CD4-positive, alpha-beta memory T cell (primary cell): Measurements from ENCODE around the gene GAS7. TPM values are rescaled to one million over a fixed set of nuclear protein-coding genes. Genes with fewer than 3 reads are reported as not detected.

Experiments used
- CTCF ChIA-PET: fragments of 350-600 bp; sonication (Branson Sonifier 250); formaldehyde crosslinking; loops from one replicate; lab custom pipeline; 2021; ENCODE audit warnings: inconsistent platforms; ENCODE audit not compliant: partially characterized antibody; lab: Charles Lee
- POLR2A ChIA-PET: fragments of 350-600 bp; sonication (Branson Sonifier 250); formaldehyde crosslinking; loops from one replicate; lab custom pipeline; 2021; ENCODE audit not compliant: partially characterized antibody; lab: Charles Lee
- DNase-seq, 5 donors: peaks; one replicate each; pipeline versions ENCODE4 v3.0.0 to v3.0.0-alpha.2; 2020 to 2022; ENCODE audit warnings: mixed read lengths in 1 of 5
- H3K27ac ChIP-seq: one replicate; pipeline ENCODE4 v1.7.0; 2013; ENCODE audit warnings: low read depth, low read length
- H3K27me3 ChIP-seq: 2 replicates; pipeline ENCODE4 v1.7.0; 2013; ENCODE audit warnings: mild to moderate bottlenecking, low read length, moderate library complexity; ENCODE audit not compliant: insufficient read depth
- H3K36me3 ChIP-seq: 2 replicates; pipeline ENCODE4 v1.7.0; 2013; ENCODE audit warnings: mild to moderate bottlenecking, low read length, moderate library complexity; ENCODE audit not compliant: insufficient read depth
- H3K4me1 ChIP-seq: 2 replicates; pipeline ENCODE4 v1.7.0; 2013; ENCODE audit warnings: mild to moderate bottlenecking, low read length, moderate library complexity; ENCODE audit not compliant: insufficient read depth
- H3K4me3 ChIP-seq, 2 donors: one replicate each; pipeline ENCODE4 v1.7.0; 2013; ENCODE audit warnings: low read length in 2 of 2, mild to moderate bottlenecking in 1 of 2
- H3K9me3 ChIP-seq, 2 donors: one replicate each; pipeline ENCODE4 v1.7.0; 2013; ENCODE audit warnings: low read length in 2 of 2, control low read depth in 1 of 2; ENCODE audit not compliant: control insufficient read depth in 1 of 2
- H3K27ac Mint-ChIP-seq, 7 donors: one replicate each; pipeline ENCODE4 v1.8.0; 2020 to 2021; ENCODE audit warnings: mixed read lengths in 7 of 7, mild to moderate bottlenecking in 6 of 7, inconsistent platforms in 3 of 7, moderate library complexity in 3 of 7
- H3K27me3 Mint-ChIP-seq, 2 donors: one replicate each; pipeline ENCODE4 v1.8.0; 2020 to 2021; ENCODE audit warnings: mixed read lengths in 2 of 2
- H3K36me3 Mint-ChIP-seq, 2 donors: one replicate each; pipeline ENCODE4 v1.8.0; 2020 to 2021; ENCODE audit warnings: mixed read lengths in 2 of 2, inconsistent platforms in 1 of 2, mild to moderate bottlenecking in 1 of 2
- H3K4me1 Mint-ChIP-seq, 4 donors: one replicate each; pipeline ENCODE4 v1.8.0; 2020 to 2021; ENCODE audit warnings: mixed read lengths in 4 of 4, mild to moderate bottlenecking in 1 of 4
- H3K4me3 Mint-ChIP-seq, 8 donors: one replicate each; pipeline ENCODE4 v1.8.0; 2020 to 2021; ENCODE audit warnings: mixed read lengths in 8 of 8, mild to moderate bottlenecking in 7 of 8, moderate library complexity in 6 of 8, inconsistent platforms in 3 of 8
- H3K9me3 Mint-ChIP-seq, 8 donors: one replicate each; pipeline ENCODE4 v1.8.0; 2020 to 2021; ENCODE audit warnings: mixed read lengths in 8 of 8, mild to moderate bottlenecking in 5 of 8, inconsistent platforms in 3 of 8, moderate library complexity in 1 of 8
- intact Hi-C: fragments of 100-400 bp; cut with micrococcal nuclease; formaldehyde crosslinking; loops from one replicate; pipeline ENCODE4 v1.15.1; 2023
- polyA plus RNA-seq, 2 donors: library from polyadenylated mRNA; unstranded; fragments of 300-500 nt; fragmentation: Illumina TruSeq; gene quantifications; one replicate each; pipeline ENCODE4 v1.2.3, GENCODE V29; 2021
- total RNA-seq, 2 experiments: library from RNA; stranded (reverse); gene quantifications; one replicate each; pipeline ENCODE4 v1.2.3, GENCODE V29; 2021

GAS7 gene
- total and polyA plus RNA-seq, 4 experiments from 2014 or later: 0.42 to 5.2 (median 3.0) TPM

DNA sequence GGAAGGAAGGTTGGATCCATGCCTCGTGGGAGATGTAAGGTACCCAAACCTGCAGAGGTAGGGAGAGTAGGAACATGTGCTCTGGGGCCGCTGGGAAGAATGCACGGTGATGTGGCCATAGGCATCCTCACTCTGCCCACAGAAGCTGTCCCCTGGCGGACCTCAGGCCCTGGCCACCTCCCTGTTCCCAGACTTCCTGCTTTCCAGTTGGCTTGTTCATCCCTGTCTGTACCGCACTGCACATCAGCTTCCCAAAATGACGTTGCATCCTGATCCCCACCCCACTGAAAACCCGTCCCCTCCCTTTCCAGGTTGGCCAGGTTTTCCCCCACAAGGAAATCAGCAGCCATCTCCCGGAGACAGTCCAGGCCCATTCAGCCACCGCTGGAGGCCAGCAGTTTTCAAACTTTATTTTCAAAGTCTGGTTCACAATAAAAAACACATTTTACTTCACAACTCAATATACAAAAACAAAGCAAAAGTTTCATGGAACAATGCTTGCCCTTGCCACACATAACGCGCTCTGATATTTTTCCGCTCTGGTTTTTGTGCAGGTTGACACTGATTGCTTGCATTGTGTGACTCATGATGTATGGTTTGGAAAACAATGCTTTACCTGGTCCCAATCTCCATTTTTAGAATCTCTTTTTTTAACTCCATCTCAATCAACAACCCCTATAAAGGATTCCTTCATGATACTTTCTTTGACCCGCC lies 143.0 kb downstream of the GAS7 start:
- ChIA-PET CTCF (no interaction called here), POLR2A (no interaction called here)
- no peaks in the 10 kb centered on the region for H3K36me3 ChIP-seq
- Mint-ChIP-seq H3K27ac (no peak overlapping the region), H3K27me3 (no peaks in the 10 kb centered on the region), H3K36me3 (no peaks in the 10 kb centered on the region), H3K9me3 (peaks cover 0 to 4% (median 0%) of the 10 kb centered on the region in 8 donors), H3K4me3 (no peak overlapping the region), H3K4me1 (peaks cover 0 to 6% (median 4%) of the 10 kb centered on the region in 4 donors)
- intact Hi-C loops: no loop called here
- H3K27ac ChIP-seq: no peak overlapping the region
- no peak overlapping the region for H3K4me3 ChIP-seq
- H3K27me3 ChIP-seq: no peaks in the 10 kb centered on the region
- H3K4me1 ChIP-seq: no peaks in the 10 kb centered on the region
- no peaks in the 10 kb centered on the region for H3K9me3 ChIP-seq
- no peak for DNase-seq

DNA sequence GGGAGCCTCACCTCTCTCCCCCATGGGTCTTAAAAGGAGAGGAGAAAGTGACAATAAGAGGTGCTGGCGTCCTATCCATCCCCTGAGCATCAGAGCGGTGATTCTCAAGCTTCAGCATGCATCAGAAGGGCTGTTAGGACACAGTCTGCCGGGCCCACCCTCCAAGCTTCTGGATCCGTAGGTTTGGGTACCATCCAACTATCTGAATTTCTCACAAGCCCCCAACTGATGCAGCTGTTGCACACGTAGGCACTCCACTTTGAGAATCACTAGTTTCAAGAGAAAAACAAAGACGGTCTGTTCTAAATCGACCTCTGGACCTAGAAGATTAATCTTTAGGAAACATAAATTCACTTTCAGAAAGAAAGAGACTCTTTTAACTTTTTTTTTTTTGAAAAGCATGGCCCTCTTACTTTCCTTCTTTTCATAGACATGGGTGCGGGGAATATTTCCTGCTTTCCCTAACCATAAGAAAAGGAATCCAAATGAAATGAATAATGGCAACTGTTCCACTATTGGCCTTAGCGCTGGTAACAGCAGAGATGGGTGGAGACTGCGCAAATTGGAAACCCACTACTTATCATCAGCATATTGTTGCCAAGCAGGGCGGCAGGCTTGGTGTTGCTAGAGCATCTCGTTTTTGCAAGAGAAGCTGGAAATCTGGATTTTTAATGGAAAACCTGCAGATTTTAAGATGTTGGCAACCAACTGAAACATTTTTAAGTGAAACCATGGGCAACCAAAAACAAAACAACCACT lies 144.4 kb downstream of the GAS7 start:
- Mint-ChIP-seq H3K27me3 (peaks cover 0 to 1% of the 10 kb centered on the region in 2 donors), H3K4me1 (peaks cover 0 to 6% (median 3%) of the 10 kb centered on the region in 4 donors), H3K27ac (no peak overlapping the region), H3K4me3 (no peak overlapping the region), H3K9me3 (peaks cover 0 to 2% (median 0%) of the 10 kb centered on the region in 8 donors), H3K36me3 (no peaks in the 10 kb centered on the region)
- no peaks in the 10 kb centered on the region for H3K9me3 ChIP-seq
- H3K27me3 ChIP-seq: no peaks in the 10 kb centered on the region
- ChIA-PET POLR2A (no interaction called here), CTCF (no interaction called here)
- H3K27ac ChIP-seq: no peak overlapping the region
- no peaks in the 10 kb centered on the region for H3K36me3 ChIP-seq
- DNase-seq: no peak
- H3K4me1 ChIP-seq: no peaks in the 10 kb centered on the region
- intact Hi-C loops: no loop called here
- H3K4me3 ChIP-seq: no peak overlapping the region

DNA sequence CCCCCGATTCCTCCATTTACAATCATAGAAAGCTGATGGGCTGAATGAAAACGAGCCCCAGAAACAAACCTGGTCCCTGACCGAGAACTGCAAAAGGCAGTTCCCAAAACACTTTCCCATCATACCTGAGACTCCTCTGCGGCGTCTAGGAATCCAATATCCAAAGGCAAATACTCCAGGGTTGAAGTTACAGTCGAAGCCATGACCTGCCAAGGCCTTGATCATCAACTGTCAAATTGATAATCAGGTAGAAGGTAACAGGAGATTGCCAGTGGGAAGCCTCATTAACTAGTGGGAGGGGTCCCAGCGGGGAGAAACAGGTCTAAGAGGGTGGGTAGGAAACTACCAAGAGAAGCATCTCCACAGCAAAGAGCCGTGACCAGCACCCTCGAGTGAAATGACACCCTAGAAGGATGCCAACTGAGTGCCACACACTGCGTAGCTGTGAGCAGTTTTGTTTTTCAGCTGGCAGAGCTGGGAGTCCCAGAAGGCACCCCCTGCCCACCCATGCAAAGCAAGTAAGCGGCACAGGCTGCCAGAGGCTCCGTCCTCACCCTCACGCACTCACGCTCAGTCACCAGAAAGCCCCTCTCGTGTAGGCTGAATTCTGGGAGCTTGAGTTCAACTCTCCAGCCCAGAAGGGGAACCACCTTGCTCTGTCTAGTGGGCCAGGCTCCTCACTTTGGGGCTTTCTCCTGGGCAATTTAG lies 146.1 kb downstream of the GAS7 start:
- H3K36me3 ChIP-seq: no peaks in the 10 kb centered on the region
- Mint-ChIP-seq H3K27me3 (peaks cover 0 to 1% of the 10 kb centered on the region in 2 donors), H3K4me3 (no peak overlapping the region), H3K9me3 (peaks cover 0 to 2% (median 0%) of the 10 kb centered on the region in 8 donors), H3K36me3 (no peaks in the 10 kb centered on the region), H3K4me1 (peaks cover 0 to 8% (median 4%) of the 10 kb centered on the region in 4 donors), H3K27ac (no peak overlapping the region)
- POLR2A ChIA-PET: no interaction called here
- H3K4me1 ChIP-seq: no peaks in the 10 kb centered on the region
- no peak for DNase-seq
- H3K27ac ChIP-seq: no peak overlapping the region
- intact Hi-C loops: no loop called here
- no peaks in the 10 kb centered on the region for H3K9me3 ChIP-seq
- H3K4me3 ChIP-seq: no peak overlapping the region
- no peaks in the 10 kb centered on the region for H3K27me3 ChIP-seq
- CTCF ChIA-PET: no interaction called here

- no peaks in the 10 kb centered on the region for H3K9me3 ChIP-seq
- peak overlapping the region in 1 of 7 donors; percentile 24 for H3K27ac Mint-ChIP-seq
- no peaks in the 10 kb centered on the region for H3K4me1 ChIP-seq
- POLR2A ChIA-PET: no interaction called here
- peaks cover 0 to 1% of the 10 kb centered on the region in 2 donors for H3K27me3 Mint-ChIP-seq
- no peaks in the 10 kb centered on the region for H3K36me3 ChIP-seq
- H3K4me1 Mint-ChIP-seq: peaks cover 3 to 17% (median 10%) of the 10 kb centered on the region in 4 donors
- H3K4me3 ChIP-seq: no peak overlapping the region
- no peak for DNase-seq
- peaks cover 0 to 3% (median 0%) of the 10 kb centered on the region in 8 donors for H3K9me3 Mint-ChIP-seq
- intact Hi-C loops: no loop called here
- no peaks in the 10 kb centered on the region for H3K27me3 ChIP-seq
- H3K27ac ChIP-seq: no peak overlapping the region
- CTCF ChIA-PET: no interaction called here
- H3K36me3 Mint-ChIP-seq: no peaks in the 10 kb centered on the region
- H3K4me3 Mint-ChIP-seq: no peak overlapping the region
Measured at GRCh38 chr17:10051112-10051511, 147.3 kb downstream of the GAS7 start.

DNA sequence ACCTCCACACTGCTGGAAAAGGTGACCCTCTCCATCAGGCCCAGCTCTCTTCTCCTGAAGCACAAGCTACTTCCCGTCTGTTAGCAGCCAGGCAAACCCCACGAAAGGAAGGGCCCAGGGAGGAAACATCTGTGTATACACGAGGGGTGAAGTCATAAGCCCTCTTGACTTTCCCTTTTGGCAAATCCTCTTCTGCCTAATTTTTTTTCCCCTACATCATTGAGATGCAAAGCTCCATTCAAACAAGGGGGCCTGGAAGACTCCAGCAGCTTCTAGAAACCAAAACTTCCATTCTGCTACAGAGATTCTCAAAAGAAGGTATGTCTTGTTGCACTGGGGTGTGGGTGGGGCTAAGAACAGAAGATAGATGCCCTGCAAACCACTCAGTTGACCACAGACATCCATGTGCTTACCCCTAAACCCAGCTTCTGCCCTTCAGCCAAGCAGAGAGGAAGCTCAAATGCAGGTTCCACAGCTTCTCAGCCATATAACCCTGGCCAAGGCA lies 147.8 kb downstream of the GAS7 start:
- H3K4me1 ChIP-seq: no peaks in the 10 kb centered on the region
- no peaks in the 10 kb centered on the region for H3K9me3 ChIP-seq
- H3K27ac ChIP-seq: no peak overlapping the region
- no peak overlapping the region for H3K4me3 Mint-ChIP-seq
- CTCF ChIA-PET: no interaction called here
- no peak for DNase-seq
- peaks cover 0 to 5% (median 0%) of the 10 kb centered on the region in 8 donors for H3K9me3 Mint-ChIP-seq
- H3K36me3 Mint-ChIP-seq: no peaks in the 10 kb centered on the region
- POLR2A ChIA-PET: no interaction called here
- H3K27me3 Mint-ChIP-seq: peaks cover 0 to 1% of the 10 kb centered on the region in 2 donors
- H3K27ac Mint-ChIP-seq: no peak overlapping the region
- H3K4me3 ChIP-seq: no peak overlapping the region
- intact Hi-C loops: no loop called here
- H3K36me3 ChIP-seq: no peaks in the 10 kb centered on the region
- peaks cover 3 to 19% (median 11%) of the 10 kb centered on the region in 4 donors for H3K4me1 Mint-ChIP-seq
- H3K27me3 ChIP-seq: no peaks in the 10 kb centered on the region

DNA sequence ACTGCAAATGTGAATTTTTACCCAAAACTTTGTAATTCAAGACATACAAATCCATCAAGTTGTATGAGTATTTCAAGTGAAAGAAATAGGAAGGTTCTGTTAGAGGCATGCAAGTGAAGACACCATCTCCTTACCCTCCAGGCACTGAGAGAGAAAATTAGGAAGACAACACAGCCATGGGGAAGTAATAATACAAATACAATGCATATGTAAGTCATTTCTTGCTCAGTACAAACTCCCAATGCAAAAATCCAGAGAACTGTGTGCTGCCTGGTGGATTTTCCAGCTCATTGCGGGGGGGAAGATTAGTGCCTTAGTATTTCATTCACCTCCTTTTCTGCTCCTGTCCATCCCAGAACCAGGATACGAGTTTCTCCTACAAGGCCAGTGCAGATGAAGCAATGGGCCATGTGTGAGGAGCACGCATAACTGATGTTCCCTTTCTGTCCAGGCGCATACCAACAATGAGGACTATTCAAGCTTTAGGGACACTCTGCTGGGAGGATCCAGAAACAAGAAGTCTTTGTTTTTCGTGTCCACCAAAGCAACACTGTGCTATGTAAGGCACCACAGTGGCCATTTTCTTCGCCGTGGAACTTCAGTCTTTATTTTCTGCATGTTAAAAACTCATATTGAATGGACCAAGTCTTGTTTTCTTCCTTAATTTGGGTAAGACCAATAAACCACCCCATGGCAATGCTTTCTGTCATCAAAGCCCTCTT lies 149.6 kb downstream of the GAS7 start:
- Histone ChIP-seq H3K27ac (no peak overlapping the region), H3K4me3 (no peak overlapping the region), H3K36me3 (no peaks in the 10 kb centered on the region), H3K9me3 (no peaks in the 10 kb centered on the region), H3K4me1 (no peaks in the 10 kb centered on the region), H3K27me3 (no peaks in the 10 kb centered on the region)
- H3K4me1 Mint-ChIP-seq: peaks cover 3 to 19% (median 11%) of the 10 kb centered on the region in 4 donors
- POLR2A ChIA-PET: no interaction called here
- H3K27me3 Mint-ChIP-seq: peaks cover 0 to 1% of the 10 kb centered on the region in 2 donors
- H3K36me3 Mint-ChIP-seq: no peaks in the 10 kb centered on the region
- intact Hi-C loops: no loop called here
- peaks cover 0 to 5% (median 0%) of the 10 kb centered on the region in 8 donors for H3K9me3 Mint-ChIP-seq
- peak overlapping the region in 1 of 7 donors; percentile 44 for H3K27ac Mint-ChIP-seq
- CTCF ChIA-PET: no interaction called here
- no peak overlapping the region for H3K4me3 Mint-ChIP-seq
- DNase-seq: no peak
